K562 (cell line): ENCODE results near the gene ADORA2B. TPM values are rescaled to one million over a fixed set of nuclear protein-coding genes. Genes with fewer than 3 reads are reported as not detected.
A peak's percentile ranks its signal among the peaks of the same experiment; 100 is the strongest.

Source experiments
- ATAC-seq: fragments of 200-7000 bp; cut with Tn5 transposase; 3 replicates; pipeline ENCODE4 v1.9.1; 2020; ENCODE audit warnings: moderate library complexity
- BruUV-seq: library from RNA; stranded (reverse); fragments of 400-500 nt; replicated peaks from 2 replicates; lab custom pipeline; 2021; lab: Mats Ljungman, UMichigan
- CTCF ChIA-PET: fragments of 300-600 bp; formaldehyde crosslinking; extraction: SDS; loops from one replicate; lab custom pipeline; 2021; ENCODE audit warnings: low intra/inter-chr PET ratio; lab: Yijun Ruan, JAX
- POLR2A ChIA-PET: fragments of 300-600, 350-650 bp; sonication (Branson Sonifier 250); formaldehyde crosslinking; extraction: SDS; loops from one replicate; lab custom pipeline; 2021; ENCODE audit warnings: antibody characterized with exemption, inconsistent platforms; lab: Yijun Ruan, JAX
- DNase-seq, 4 experiments: peaks; one replicate each; pipeline versions ENCODE4 v3.0.0 to v3.0.0-alpha.2; 2011 to 2018; ENCODE audit warnings: low spot score in 3 of 4, mixed read lengths in 3 of 4; ENCODE audit errors: extremely low read depth in 1 of 4
- FAIRE-seq: peaks from 2 replicates; lab custom pipeline; 2011; peaks lifted over from hg19 to GRCh38; lab: Jason Lieb, UNC
- H2AFZ ChIP-seq: 2 replicates; pipeline ENCODE4 v1.6.0; 2011; ENCODE audit warnings: low read depth, low read length, control low read depth, inconsistent platforms
- H3K27ac ChIP-seq: fragments of 200-600 bp; 3 replicates; pipeline ENCODE4 v1.8.0; 2011; ENCODE audit warnings: low read depth, mild to moderate bottlenecking, control low read depth, inconsistent platforms, low read length, moderate library complexity, mixed read lengths; ENCODE audit errors: extremely low read depth
- H3K27me3 ChIP-seq, 2 experiments: fragments of 300-600 bp in 1 of 2; 2 replicates in 1 of 2; 3 replicates in 1 of 2; pipeline versions ENCODE4 v1.6.0 to v1.8.0; 2011; ENCODE audit warnings: inconsistent platforms in 2 of 2, low read length in 2 of 2, mild to moderate bottlenecking in 1 of 2, mixed read lengths in 1 of 2, moderate library complexity in 1 of 2; ENCODE audit not compliant: control insufficient read depth in 2 of 2, insufficient read depth in 2 of 2
- H3K36me3 ChIP-seq: fragments of 300-600 bp; 3 replicates; pipeline ENCODE4 v1.8.0; 2011; ENCODE audit warnings: mild to moderate bottlenecking, low read length, inconsistent platforms; ENCODE audit not compliant: control insufficient read depth, insufficient read depth
- H3K4me1 ChIP-seq, 2 experiments: fragments of 200-600 bp in 1 of 2; replicated peaks in 1 of 2; 2 replicates in 1 of 2; 3 replicates in 1 of 2; pipeline versions ENCODE4 v1.5.1 to v1.8.0; 2011; ENCODE audit warnings: inconsistent platforms in 2 of 2, low read length in 2 of 2, mild to moderate bottlenecking in 1 of 2, mixed read lengths in 1 of 2, moderate library complexity in 1 of 2; ENCODE audit not compliant: control insufficient read depth in 2 of 2, insufficient read depth in 2 of 2
- H3K4me2 ChIP-seq: 2 replicates; pipeline ENCODE4 v1.6.1; 2011; ENCODE audit warnings: low read length, control low read depth, inconsistent platforms, mixed read lengths; ENCODE audit not compliant: insufficient read depth
- H3K4me3 ChIP-seq: fragments of 200-600 bp; sonication (generic), shearing (Covaris generic); 2 replicates; pipeline ENCODE4 v1.5.1; 2016; ENCODE audit warnings: control low read depth, inconsistent platforms
- H3K79me2 ChIP-seq: fragments of 200-600 bp; 3 replicates; pipeline ENCODE4 v1.8.0; 2011; ENCODE audit warnings: low read length, inconsistent platforms; ENCODE audit not compliant: control insufficient read depth, insufficient read depth
- H3K9ac ChIP-seq, 2 experiments: 2 replicates each; pipeline versions ENCODE4 v1.6.0 to v1.6.1; 2011; ENCODE audit warnings: low read depth in 2 of 2, low read length in 2 of 2, control low read depth in 1 of 2, inconsistent platforms in 1 of 2, mild to moderate bottlenecking in 1 of 2, mixed read lengths in 1 of 2; ENCODE audit not compliant: insufficient read depth in 1 of 2
- H3K9me1 ChIP-seq: one replicate; pipeline ENCODE4 v1.6.0; 2011; ENCODE audit warnings: inconsistent platforms, mild to moderate bottlenecking, low read length, moderate library complexity; ENCODE audit not compliant: control insufficient read depth, insufficient read depth
- H3K9me3 ChIP-seq: replicated peaks from 2 replicates; pipeline ENCODE4 v1.5.1; 2011; ENCODE audit warnings: low read depth, low read length, inconsistent platforms; ENCODE audit not compliant: control insufficient read depth, insufficient read depth
- H4K20me1 ChIP-seq: replicated peaks from 2 replicates; pipeline ENCODE4 v1.6.1; 2011; ENCODE audit warnings: low read length, inconsistent platforms, mixed read lengths; ENCODE audit not compliant: control insufficient read depth, insufficient read depth
- ARID3A ChIP-seq: IDR thresholded peaks from 2 replicates; pipeline ENCODE4 v1.6.1; 2012; ENCODE audit warnings: low read depth, low read length, improper control_type of control experiment, borderline replicate concordance
- CBFA2T2 ChIP-seq: fragments of 450-650 bp; conservative IDR thresholded peaks from 2 replicates; pipeline ENCODE4 v1.6.1; 2017; ENCODE audit warnings: mild to moderate bottlenecking
- GTF2E2 ChIP-seq: fragments of 200-800 bp; sonication (Bioruptor generic); IDR thresholded peaks from 2 replicates; pipeline ENCODE4 v1.6.1; 2016; ENCODE audit warnings: missing genetic modification characterization, missing compliant biosample characterization
- HDAC8 ChIP-seq: fragments of 450-650 bp; IDR thresholded peaks from 2 replicates; pipeline ENCODE4 v1.6.1; 2016; ENCODE audit warnings: mild to moderate bottlenecking, missing genetic modification characterization, moderate library complexity, missing compliant biosample characterization
- IRF2 ChIP-seq: sonication (generic); formaldehyde crosslinking; IDR thresholded peaks from 2 replicates; pipeline ENCODE4 v1.8.1; 2022; ENCODE audit warnings: mild to moderate bottlenecking, missing genetic modification reagents
- JUND ChIP-seq, 2 experiments: IDR thresholded peaks; 2 replicates in 1 of 2; 3 replicates in 1 of 2; pipeline ENCODE4 v1.6.1; 2011; ENCODE audit warnings: borderline replicate concordance in 2 of 2, low read depth in 2 of 2, low read length in 2 of 2, improper control_type of control experiment in 1 of 2, missing biosample characterization in 1 of 2, missing genetic modification characterization in 1 of 2, missing genetic modification reagents in 1 of 2
- KDM1A ChIP-seq, 2 experiments: fragments of 450-650 bp; IDR thresholded peaks; 2 replicates each; pipeline ENCODE4 v1.6.1; 2016; ENCODE audit warnings: mild to moderate bottlenecking in 2 of 2
- MBD1 ChIP-seq: fragments of 250-450 bp; sonication (Bioruptor Pico); IDR thresholded peaks from 2 replicates; pipeline ENCODE4 v1.8.0; 2022; ENCODE audit warnings: inconsistent platforms
- POLR2AphosphoS2 ChIP-seq: IDR thresholded peaks from 2 replicates; pipeline ENCODE4 v1.6.1; 2012; ENCODE audit warnings: low read length, improper control_type of control experiment
- RFX5 ChIP-seq: IDR thresholded peaks from 2 replicates; pipeline ENCODE4 v1.6.1; 2011; ENCODE audit warnings: low read depth, mild to moderate bottlenecking, improper control_type of control experiment, low read length
- YBX1 ChIP-seq: fragments of 450-650 bp; IDR thresholded peaks from 2 replicates; pipeline ENCODE4 v1.7.1; 2016; ENCODE audit warnings: mild to moderate bottlenecking
- YY1 ChIP-seq, 3 experiments: IDR thresholded peaks; 2 replicates each; pipeline ENCODE4 v1.6.1; 2011; ENCODE audit warnings: low read length in 2 of 3, mild to moderate bottlenecking in 2 of 3, moderate library complexity in 2 of 3, borderline replicate concordance in 1 of 3, control low read depth in 1 of 3, low read depth in 1 of 3; ENCODE audit not compliant: insufficient read depth in 3 of 3, insufficient replicate concordance in 2 of 3, control insufficient read depth in 1 of 3, insufficient read length in 1 of 3; ENCODE audit errors: extremely low read depth in 1 of 3
- ZFP36 ChIP-seq: fragments of 150-350 bp; IDR thresholded peaks from 2 replicates; pipeline ENCODE4 v1.6.1; 2018; ENCODE audit warnings: low read length, low read depth; ENCODE audit not compliant: partially characterized antibody
- ZNF592 ChIP-seq: fragments of 450-650 bp; IDR thresholded peaks from 2 replicates; pipeline ENCODE4 v1.6.1; 2017; ENCODE audit warnings: antibody characterized with exemption, mild to moderate bottlenecking
- WGBS: fragments of 100-300 bp; shearing (Covaris generic); methylation state at CpG from one replicate; pipeline ENCODE4 v1.1.6; 2016; ENCODE audit warnings: low coverage, mixed read lengths; ENCODE audit not compliant: insufficient coverage; ENCODE audit errors: missing lambda C conversion rate; 5-methylcytosine and 5-hydroxymethylcytosine counted together
- in situ Hi-C: fragments of 300-500 bp; cut with MboI; formaldehyde crosslinking; loops from 4 replicates; pipeline ENCODE4 v1.15.0; 2018; ENCODE audit warnings: inconsistent platforms, mixed read lengths
- intact Hi-C: fragments of 100-400 bp; cut with micrococcal nuclease; formaldehyde crosslinking; loops from 2 replicates; pipeline ENCODE4 v1.14.2; 2022
- polyA plus RNA-seq, 8 experiments: library from polyadenylated mRNA; depleted of rRNA in 4 of 8; stranded (reverse) in 5 of 8; unstranded in 3 of 8; fragments of >200 nt; fragmentation: Nextera tagmentation in 2 of 8; fragmentation: Illumina TruSeq in 1 of 8; extraction: Ambion mirVana in 2 of 8; extraction: Trizol in 1 of 8; gene quantifications; 2 replicates each; pipeline versions ENCODE4 v1.2.1 to v1.2.3, GENCODE V29; 2011 to 2014; ENCODE audit warnings: inconsistent platforms in 1 of 8, missing spikeins in 1 of 8
- total RNA-seq, 7 experiments: library from RNA; depleted of rRNA in 6 of 7; stranded (reverse); fragments of >200 nt in 6 of 7; fragmentation: Illumina TruSeq in 2 of 7; extraction: Trizol in 2 of 7; gene quantifications; 2 replicates each; pipeline versions ENCODE4 v1.2.1 to v1.2.3, GENCODE V29; 2011 to 2021; ENCODE audit warnings: low replicate concordance in 1 of 7

Gene ADORA2B
- total and polyA plus RNA-seq, 9 of the 15 experiments (the other 6 are each of a cell fraction or from before 2014, with no cell fraction given), result 6.4 to 16.6 (median 10.5) TPM

GRCh38 chr17:15965528-15965927, 20.6 kb downstream of the ADORA2B start:
- DNase-seq (no peak), FAIRE-seq (no peak), ATAC-seq (no peak)
- H3K9me1 ChIP-seq, result no peaks in the 10 kb centered on the region
- no peaks in the 10 kb centered on the region for H4K20me1 ChIP-seq
- peaks cover 19 to 30% of the 10 kb centered on the region in 2 experiments for H3K4me1 ChIP-seq
- H3K27me3 ChIP-seq, result no peaks in the 10 kb centered on the region
- BruUV-seq, result no TSS peak
- ChIA-PET CTCF (no interaction called here), POLR2A (no interaction called here)
- intact Hi-C loops, result no loop called here
- H3K4me2 ChIP-seq, result no peak overlapping the region
- in situ Hi-C loops, result loop anchor here (25.0 kb wide), 1 partner anchor 703 kb away; the partner anchor contains the start of gene PMP22
- peaks cover 9% of the 10 kb centered on the region; the same call in 2 of the 3 replicates for H3K36me3 ChIP-seq
- no peak overlapping the region for H3K9ac ChIP-seq
- H3K27ac ChIP-seq, result peak overlapping the region; percentile 22; the same call in 1 of the 3 replicates
- TF ChIP-seq YBX1 (no peak), HDAC8 (tag) (no peak), ZFP36 (no peak), YY1 (IDR thresholded peaks at IDR 0.05; ENCODE audit: borderline replicate concordance in 1 of 3, control insufficient read depth in 1 of 3, extremely low read depth in 1 of 3, insufficient read depth in 3 of 3, insufficient read length in 1 of 3, insufficient replicate concordance in 2 of 3, low read depth in 1 of 3, low read length in 2 of 3) (no peak), RFX5 (no peak), MBD1 (no peak), ZNF592 (no peak), CBFA2T2 (no peak), GTF2E2 (tag) (no peak), JUND (IDR thresholded peaks at IDR 0.05; ENCODE audit: borderline replicate concordance, low read depth, low read length) (no peak), JUND (tag; IDR thresholded peaks at IDR 0.05; ENCODE audit: borderline replicate concordance, low read depth, low read length) (no peak), IRF2 (CRISPR knock-in tag) (no peak), POLR2AphosphoS2 (no peak), KDM1A (IDR thresholded peaks at IDR 0.05) (no peak), ARID3A (no peak)
- peaks cover 52% of the 10 kb centered on the region for H3K79me2 ChIP-seq
- 77% methylated on average over 4 of the region's 6 CpGs for WGBS
- H3K4me3 ChIP-seq, result no peak overlapping the region
- H3K9me3 ChIP-seq, result no peaks in the 10 kb centered on the region
- no peak overlapping the region for H2AFZ ChIP-seq
